SU-DHL-6 (cell line): ENCODE measurements around the gene PPARA.
"Not testable (repeated sequence)": the region's sequence is repeated elsewhere in the genome, so short reads cannot be mapped to it uniquely, and the experiment has no call there.

Experiments used
- EZH2phosphoT487 ChIP-seq: fragments of 200-600 bp; sonication (generic), shearing (Covaris generic); conservative IDR thresholded peaks from 2 replicates; pipeline ENCODE4 v1.6.1; 2018; ENCODE audit warnings: mild to moderate bottlenecking, antibody characterized with exemption, low read length, moderate library complexity, mixed read lengths
- TF ChIP-seq, protein P1 (sequence below): fragments of 200-600 bp; sonication (generic); IDR thresholded peaks from one replicate; pipeline ENCODE4 v1.5.1; 2017; ENCODE audit warnings: antibody characterized with exemption, mild to moderate bottlenecking, low read length, moderate library complexity; ENCODE audit not compliant: insufficient read depth, poor library complexity, severe bottlenecking

GRCh38 chr22:46132193-46132829 is 18.0 kb upstream of the PPARA start:
- TF ChIP-seq, protein P1, sequence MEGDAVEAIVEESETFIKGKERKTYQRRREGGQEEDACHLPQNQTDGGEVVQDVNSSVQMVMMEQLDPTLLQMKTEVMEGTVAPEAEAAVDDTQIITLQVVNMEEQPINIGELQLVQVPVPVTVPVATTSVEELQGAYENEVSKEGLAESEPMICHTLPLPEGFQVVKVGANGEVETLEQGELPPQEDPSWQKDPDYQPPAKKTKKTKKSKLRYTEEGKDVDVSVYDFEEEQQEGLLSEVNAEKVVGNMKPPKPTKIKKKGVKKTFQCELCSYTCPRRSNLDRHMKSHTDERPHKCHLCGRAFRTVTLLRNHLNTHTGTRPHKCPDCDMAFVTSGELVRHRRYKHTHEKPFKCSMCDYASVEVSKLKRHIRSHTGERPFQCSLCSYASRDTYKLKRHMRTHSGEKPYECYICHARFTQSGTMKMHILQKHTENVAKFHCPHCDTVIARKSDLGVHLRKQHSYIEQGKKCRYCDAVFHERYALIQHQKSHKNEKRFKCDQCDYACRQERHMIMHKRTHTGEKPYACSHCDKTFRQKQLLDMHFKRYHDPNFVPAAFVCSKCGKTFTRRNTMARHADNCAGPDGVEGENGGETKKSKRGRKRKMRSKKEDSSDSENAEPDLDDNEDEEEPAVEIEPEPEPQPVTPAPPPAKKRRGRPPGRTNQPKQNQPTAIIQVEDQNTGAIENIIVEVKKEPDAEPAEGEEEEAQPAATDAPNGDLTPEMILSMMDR, result not testable (repeated sequence)
- not testable (repeated sequence) for TF ChIP-seq EZH2phosphoT487
